Right lobe of liver (tissue), 6 donors: ENCODE data around the gene TOB2. TPM values are rescaled to one million over a fixed set of nuclear protein-coding genes. Genes with fewer than 3 reads are reported as not detected.

Source experiments
- ATAC-seq, 4 donors: fragments of 200-7000 bp; cut with Tn5 transposase; one replicate each; pipeline ENCODE4 v1.9.1; 2020; ENCODE audit warnings: mild to moderate bottlenecking in 4 of 4, moderate library complexity in 4 of 4
- DNase-seq, 3 donors: peaks; one replicate each; pipeline ENCODE4 v3.0.0-alpha.2; 2020
- H3K27ac ChIP-seq, 3 donors: fragments of 200-600 bp; one replicate each; pipeline ENCODE4 v1.8.0; 2022
- H3K27me3 ChIP-seq, 2 donors: fragments of 200-600 bp; one replicate each; pipeline ENCODE4 v1.8.0; 2022
- H3K36me3 ChIP-seq, 4 donors: fragments of 200-600 bp; sonication (generic) in 1 of 4; one replicate each; pipeline versions ENCODE4 v1.5.1 to v1.8.0; 2017 to 2022; ENCODE audit warnings: control low read depth in 1 of 4
- H3K4me1 ChIP-seq, 4 donors: fragments of 200-600 bp; sonication (generic) in 1 of 4; one replicate each; pipeline versions ENCODE4 v1.5.1 to v1.8.0; 2017 to 2022; ENCODE audit warnings: control low read depth in 1 of 4
- H3K4me3 ChIP-seq, 3 donors: fragments of 200-600 bp; one replicate each; pipeline ENCODE4 v1.8.0; 2022
- H3K9me3 ChIP-seq, 4 donors: fragments of 200-600 bp; sonication (generic) in 1 of 4; one replicate each; pipeline versions ENCODE4 v1.5.1 to v1.8.0; 2017 to 2022; ENCODE audit warnings: control low read depth in 1 of 4
- CTCF ChIP-seq, 4 donors: fragments of 200-600 bp in 3 of 4; fragments of 450-650 bp in 1 of 4; IDR thresholded peaks; one replicate each; pipeline versions ENCODE4 v1.5.1 to v1.8.0; 2016 to 2022; ENCODE audit warnings: antibody characterized with exemption in 4 of 4, mild to moderate bottlenecking in 2 of 4
- POLR2A ChIP-seq: fragments of 450-650 bp; IDR thresholded peaks from one replicate; pipeline ENCODE4 v1.6.1; 2017; ENCODE audit warnings: antibody characterized with exemption, mild to moderate bottlenecking
- WGBS: methylation state at CpG from one replicate; pipeline ENCODE4 v1.1.6; 2018; ENCODE audit warnings: low coverage, low lambda C conversion rate; ENCODE audit not compliant: insufficient coverage; ENCODE audit errors: missing lambda C conversion rate; 5-methylcytosine and 5-hydroxymethylcytosine counted together
- intact Hi-C, 2 donors: fragments of 100-400 bp; cut with DNase I; formaldehyde crosslinking; loops; one replicate each; pipeline versions ENCODE4 v1.11.2 to v1.14.1; 2022
- total RNA-seq, 6 experiments: library from RNA; depleted of rRNA in 2 of 6; stranded (reverse); fragments of >200 nt in 2 of 6; fragmentation: NEBNext Ultra II Directional in 3 of 6; extraction: Animal tissue kit (Norgen Biotek cat#: 25700) in 3 of 6; gene quantifications; one replicate each; pipeline versions ENCODE4 v1.1.0 to v1.2.4, GENCODE V29; 2016 to 2023
- donor health status: DM: no; HTN: yes; CAD: no.
- donor health status: DM: no; HTN: no; CAD: no.
- donor health status: DM: no; HTN: no; CAD: no.
- donor health status: DM: no; HTN: yes; CAD: no.
- donor health status: DM: no; HTN: yes; CAD: no.

The TOB2 gene
- total RNA-seq, 6 experiments from 2014 or later, result 11.6 to 33.4 (median 19.4) TPM

GRCh38 chr22:41487037-41487935, 40.7 kb upstream of the TOB2 start:
- H3K9me3 ChIP-seq, result no peaks in the 10 kb centered on the region
- 60% methylated on average over 7 of the region's 8 CpGs for WGBS
- no peak overlapping the region for H3K4me3 ChIP-seq
- no peaks in the 10 kb centered on the region for H3K27me3 ChIP-seq
- H3K27ac ChIP-seq, result no peak overlapping the region
- ATAC-seq, result peak in 2 of 4 donors; percentile 29 to 30
- DNase-seq, result no peak
- intact Hi-C loops, result no loop called here
- TF ChIP-seq POLR2A, result no peak
- no peak for TF ChIP-seq CTCF (IDR thresholded peaks at IDR 0.05)
- H3K4me1 ChIP-seq, result peaks cover 0 to 36% (median 5%) of the 10 kb centered on the region in 4 donors
- H3K36me3 ChIP-seq, result no peaks in the 10 kb centered on the region

- Histone ChIP-seq H3K27me3 (no peaks in the 10 kb centered on the region), H3K4me1 (peaks cover 0 to 43% (median 6%) of the 10 kb centered on the region in 4 donors), H3K27ac (no peak overlapping the region), H3K9me3 (no peaks in the 10 kb centered on the region), H3K36me3 (no peaks in the 10 kb centered on the region), H3K4me3 (no peak overlapping the region)
- 41% methylated on average over 7 of the region's 7 CpGs for WGBS
- intact Hi-C loops, result no loop called here
- TF ChIP-seq POLR2A (no peak), CTCF (IDR thresholded peaks at IDR 0.05) (no peak)
- DNase-seq (no peak), ATAC-seq (peak in 3 of 4 donors; percentile 33 to 71 (median 35))
Observed at GRCh38 chr22:41485033-41485432, 38.4 kb upstream of the TOB2 start.

- Histone ChIP-seq H3K9me3 (no peaks in the 10 kb centered on the region), H3K27me3 (no peaks in the 10 kb centered on the region), H3K4me3 (no peak overlapping the region), H3K36me3 (no peaks in the 10 kb centered on the region), H3K4me1 (peaks cover 0 to 57% (median 15%) of the 10 kb centered on the region in 4 donors), H3K27ac (peak overlapping the region in 2 of 3 donors; percentile 11 to 15)
- TF ChIP-seq CTCF (IDR thresholded peaks at IDR 0.05) (no peak), POLR2A (no peak)
- ATAC-seq (no peak), DNase-seq (no peak)
- WGBS, result 55% methylated on average over 2 of the region's 2 CpGs
- intact Hi-C loops, result no loop called here
Observed at GRCh38 chr22:41482319-41482935, 35.8 kb upstream of the TOB2 start.

GRCh38 chr22:41481925-41482318, 35.3 kb upstream of the TOB2 start:
- no peak for TF ChIP-seq CTCF (IDR thresholded peaks at IDR 0.05)
- no peak for TF ChIP-seq POLR2A
- no peaks in the 10 kb centered on the region for H3K36me3 ChIP-seq
- H3K27ac ChIP-seq, result peak overlapping the region in 2 of 3 donors; percentile 11 to 15
- H3K9me3 ChIP-seq, result no peaks in the 10 kb centered on the region
- ATAC-seq, result no peak
- H3K4me1 ChIP-seq, result peaks cover 0 to 57% (median 15%) of the 10 kb centered on the region in 4 donors
- WGBS, result no CpG with 5 or more reads among the region's 5 CpGs
- H3K27me3 ChIP-seq, result no peaks in the 10 kb centered on the region
- no peak for DNase-seq
- intact Hi-C loops, result no loop called here
- no peak overlapping the region for H3K4me3 ChIP-seq
